NT2/D1 (cell line): Measurements from ENCODE around the gene CAPRIN1.

Experiments
- DNase-seq: peaks from one replicate; pipeline ENCODE4 v3.0.0-alpha.2; 2011; ENCODE audit warnings: low read depth, low spot score
- H3K27me3 ChIP-seq: 2 replicates; pipeline ENCODE4 v1.6.0; 2011; ENCODE audit warnings: mild to moderate bottlenecking; ENCODE audit not compliant: insufficient read length, insufficient read depth
- H3K36me3 ChIP-seq: 2 replicates; pipeline ENCODE4 v1.6.1; 2011; ENCODE audit warnings: mild to moderate bottlenecking, low read length, mixed read lengths; ENCODE audit not compliant: insufficient read depth, insufficient read length
- H3K4me1 ChIP-seq: 2 replicates; pipeline ENCODE4 v1.5.1; 2011; ENCODE audit not compliant: insufficient read depth, insufficient read length
- H3K4me3 ChIP-seq: 2 replicates; pipeline ENCODE4 v1.5.1; 2011; ENCODE audit warnings: low read depth; ENCODE audit not compliant: insufficient read length
- H3K9ac ChIP-seq: 2 replicates; pipeline ENCODE4 v1.6.0; 2011; ENCODE audit warnings: low read depth; ENCODE audit not compliant: insufficient read length
- H3K9me3 ChIP-seq: 2 replicates; pipeline ENCODE4 v1.5.1; 2011; ENCODE audit warnings: mild to moderate bottlenecking, low read length; ENCODE audit not compliant: insufficient read depth
- SUZ12 ChIP-seq: IDR thresholded peaks from 2 replicates; pipeline ENCODE4 v1.6.1; 2011; ENCODE audit not compliant: insufficient read length, insufficient read depth; ENCODE audit errors: extremely low read depth
- YY1 ChIP-seq: IDR thresholded peaks from 2 replicates; pipeline ENCODE4 v1.6.1; 2011; ENCODE audit not compliant: insufficient read length, insufficient read depth
- ZNF274 ChIP-seq: IDR thresholded peaks from 2 replicates; pipeline ENCODE4 v1.6.1; 2011; ENCODE audit warnings: mild to moderate bottlenecking, low read depth, low read length

Gene CAPRIN1

GRCh38 chr11:34140149-34140548 is 88.6 kb downstream of the CAPRIN1 start:
- no peaks in the 10 kb centered on the region for H3K4me1 ChIP-seq
- H3K9me3 ChIP-seq, result no peaks in the 10 kb centered on the region
- no peak for TF ChIP-seq YY1
- TF ChIP-seq SUZ12, result no peak
- TF ChIP-seq ZNF274, result no peak
- H3K36me3 ChIP-seq, result peaks cover 98% of the 10 kb centered on the region
- H3K27me3 ChIP-seq, result no peaks in the 10 kb centered on the region
- H3K4me3 ChIP-seq, result no peak overlapping the region
- no peak for DNase-seq
- no peak overlapping the region for H3K9ac ChIP-seq

- DNase-seq, result no peak
- Histone ChIP-seq H3K4me3 (no peak overlapping the region), H3K27me3 (no peaks in the 10 kb centered on the region), H3K36me3 (peaks cover 98% of the 10 kb centered on the region), H3K4me1 (no peaks in the 10 kb centered on the region), H3K9me3 (no peaks in the 10 kb centered on the region), H3K9ac (no peak overlapping the region)
- TF ChIP-seq SUZ12 (no peak), YY1 (no peak), ZNF274 (no peak)
Measured at GRCh38 chr11:34143048-34143447, 91.5 kb downstream of the CAPRIN1 start.

GRCh38 chr11:34145073-34145472 is 93.5 kb downstream of the CAPRIN1 start:
- TF ChIP-seq YY1 (no peak), ZNF274 (no peak), SUZ12 (no peak)
- H3K9ac ChIP-seq, result no peak overlapping the region
- H3K36me3 ChIP-seq, result peaks cover 98% of the 10 kb centered on the region
- H3K4me3 ChIP-seq, result no peak overlapping the region
- DNase-seq, result no peak
- H3K9me3 ChIP-seq, result no peaks in the 10 kb centered on the region
- H3K4me1 ChIP-seq, result no peaks in the 10 kb centered on the region
- H3K27me3 ChIP-seq, result no peaks in the 10 kb centered on the region

GRCh38 chr11:34145847-34146381 is 94.4 kb downstream of the CAPRIN1 start:
- no peak for DNase-seq
- no peak overlapping the region for H3K4me3 ChIP-seq
- H3K9me3 ChIP-seq, result no peaks in the 10 kb centered on the region
- H3K9ac ChIP-seq, result no peak overlapping the region
- H3K36me3 ChIP-seq, result peaks cover 98% of the 10 kb centered on the region
- H3K4me1 ChIP-seq, result no peaks in the 10 kb centered on the region
- TF ChIP-seq SUZ12 (no peak), YY1 (no peak), ZNF274 (no peak)
- no peaks in the 10 kb centered on the region for H3K27me3 ChIP-seq

- DNase-seq, result no peak
- Histone ChIP-seq H3K9ac (no peak overlapping the region), H3K36me3 (peaks cover 98% of the 10 kb centered on the region), H3K4me1 (no peaks in the 10 kb centered on the region), H3K27me3 (no peaks in the 10 kb centered on the region), H3K9me3 (no peaks in the 10 kb centered on the region), H3K4me3 (no peak overlapping the region)
- TF ChIP-seq SUZ12 (no peak), YY1 (no peak), ZNF274 (no peak)
Measured at GRCh38 chr11:34146411-34146810, 94.9 kb downstream of the CAPRIN1 start.

GRCh38 chr11:34146866-34147265 is 95.3 kb downstream of the CAPRIN1 start:
- TF ChIP-seq SUZ12, result no peak
- no peak for TF ChIP-seq ZNF274
- no peak for TF ChIP-seq YY1
- no peak for DNase-seq
- no peak overlapping the region for H3K4me3 ChIP-seq
- H3K27me3 ChIP-seq, result no peaks in the 10 kb centered on the region
- no peaks in the 10 kb centered on the region for H3K4me1 ChIP-seq
- no peak overlapping the region for H3K9ac ChIP-seq
- H3K9me3 ChIP-seq, result no peaks in the 10 kb centered on the region
- peaks cover 97% of the 10 kb centered on the region for H3K36me3 ChIP-seq

GRCh38 chr11:34147581-34147980 is 96.0 kb downstream of the CAPRIN1 start:
- TF ChIP-seq SUZ12 (no peak), ZNF274 (no peak), YY1 (no peak)
- H3K4me1 ChIP-seq, result no peaks in the 10 kb centered on the region
- no peak overlapping the region for H3K4me3 ChIP-seq
- DNase-seq, result no peak
- H3K36me3 ChIP-seq, result peaks cover 97% of the 10 kb centered on the region
- H3K27me3 ChIP-seq, result no peaks in the 10 kb centered on the region
- H3K9ac ChIP-seq, result no peak overlapping the region
- no peaks in the 10 kb centered on the region for H3K9me3 ChIP-seq
